Mucosa of stomach (tissue), 1 donor: ENCODE results near the gene SH3BP4.
"Not testable (repeated sequence)": the region's sequence is repeated elsewhere in the genome, so short reads cannot be mapped to it uniquely, and the experiment has no call there.

Source experiments
- H3K27me3 ChIP-seq: one replicate; pipeline ENCODE4 v1.7.0; 2013; ENCODE audit warnings: mild to moderate bottlenecking, low read length; ENCODE audit not compliant: control insufficient read depth, insufficient read depth
- H3K36me3 ChIP-seq: one replicate; pipeline ENCODE4 v1.7.0; 2013; ENCODE audit warnings: low read length; ENCODE audit not compliant: control insufficient read depth, insufficient read depth
- H3K4me1 ChIP-seq: one replicate; pipeline ENCODE4 v1.7.0; 2013; ENCODE audit warnings: mild to moderate bottlenecking, low read length; ENCODE audit not compliant: control insufficient read depth, insufficient read depth
- H3K4me3 ChIP-seq: one replicate; pipeline ENCODE4 v1.7.0; 2013; ENCODE audit warnings: low read length
- H3K9ac ChIP-seq: one replicate; pipeline ENCODE4 v1.7.0; 2013; ENCODE audit warnings: mild to moderate bottlenecking, low read length, moderate library complexity
- H3K9me3 ChIP-seq: one replicate; pipeline ENCODE4 v1.7.0; 2013; ENCODE audit warnings: mild to moderate bottlenecking, low read length, moderate library complexity; ENCODE audit not compliant: control insufficient read depth
- donor health status: Pancreatic carcinoma.

SH3BP4 gene

DNA sequence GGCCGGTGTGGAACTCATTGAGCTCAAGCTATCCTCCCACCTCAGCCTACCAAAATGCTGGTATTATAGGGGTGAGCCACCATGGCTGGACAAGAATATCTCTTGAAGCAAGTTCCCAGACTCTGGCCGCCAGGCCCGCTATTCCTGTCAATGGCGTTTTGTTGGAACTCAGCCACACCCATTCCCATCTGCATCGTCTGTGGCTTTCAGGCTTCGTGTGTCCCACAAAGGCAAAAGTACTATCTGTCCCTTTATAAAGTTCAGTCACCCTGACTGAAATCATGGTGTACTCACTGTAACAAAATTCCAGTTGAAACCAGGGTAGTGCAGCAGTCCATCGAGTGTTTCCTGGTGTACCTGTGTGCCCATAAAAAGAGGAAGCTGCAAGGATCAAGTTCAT lies 96.7 kb downstream of the SH3BP4 start:
- peaks cover 50% of the 10 kb centered on the region for H3K4me1 ChIP-seq
- no peaks in the 10 kb centered on the region for H3K36me3 ChIP-seq
- no peak overlapping the region for H3K9ac ChIP-seq
- H3K4me3 ChIP-seq: no peak overlapping the region
- H3K27me3 ChIP-seq: no peaks in the 10 kb centered on the region
- no peaks in the 10 kb centered on the region for H3K9me3 ChIP-seq

DNA sequence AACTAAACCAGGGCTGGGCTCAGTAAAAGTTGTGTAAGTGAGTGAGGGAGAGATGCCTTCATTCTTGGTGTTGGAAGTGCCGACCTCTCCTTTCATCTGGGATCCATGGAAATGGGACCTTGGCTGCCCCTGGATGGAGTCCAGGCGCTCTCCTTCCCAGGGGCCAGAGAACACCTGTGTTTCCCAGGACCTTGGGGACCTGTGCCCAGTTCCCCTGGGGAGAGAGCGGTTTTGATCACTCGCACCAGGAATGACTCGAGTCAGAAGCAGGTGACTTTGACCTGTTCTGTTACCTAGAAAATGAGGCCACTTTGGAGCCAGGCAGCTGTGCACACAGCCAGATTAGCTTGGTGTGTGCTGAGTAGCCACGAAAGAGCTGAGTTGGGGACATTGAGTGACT lies 97.3 kb downstream of the SH3BP4 start:
- no peak overlapping the region for H3K4me3 ChIP-seq
- H3K9me3 ChIP-seq: no peaks in the 10 kb centered on the region
- H3K4me1 ChIP-seq: peaks cover 45% of the 10 kb centered on the region
- H3K36me3 ChIP-seq: no peaks in the 10 kb centered on the region
- H3K9ac ChIP-seq: no peak overlapping the region
- H3K27me3 ChIP-seq: no peaks in the 10 kb centered on the region

DNA sequence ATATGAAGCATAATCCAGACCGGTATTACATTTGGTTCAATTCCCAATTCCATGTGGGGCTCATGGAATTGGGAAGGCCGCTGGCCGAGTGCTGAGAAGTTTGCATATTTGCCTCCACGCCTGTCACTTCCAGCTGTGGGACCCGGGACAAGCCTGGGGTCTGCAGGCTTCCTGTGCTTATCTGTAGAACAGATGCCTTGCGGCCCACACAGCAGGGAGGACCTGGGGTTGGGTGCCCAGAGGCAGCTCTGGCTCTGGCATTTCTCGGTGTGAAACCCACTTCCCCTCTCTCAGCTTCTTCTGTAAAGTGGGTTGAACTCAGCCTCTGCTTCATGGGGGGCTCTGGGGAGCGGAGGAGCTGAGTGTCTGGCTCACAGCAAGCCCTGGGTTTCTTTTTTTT lies 97.9 kb downstream of the SH3BP4 start:
- Histone ChIP-seq H3K4me1 (peaks cover 39% of the 10 kb centered on the region), H3K36me3 (no peaks in the 10 kb centered on the region), H3K4me3 (no peak overlapping the region), H3K9ac (no peak overlapping the region), H3K9me3 (no peaks in the 10 kb centered on the region), H3K27me3 (no peaks in the 10 kb centered on the region)

DNA sequence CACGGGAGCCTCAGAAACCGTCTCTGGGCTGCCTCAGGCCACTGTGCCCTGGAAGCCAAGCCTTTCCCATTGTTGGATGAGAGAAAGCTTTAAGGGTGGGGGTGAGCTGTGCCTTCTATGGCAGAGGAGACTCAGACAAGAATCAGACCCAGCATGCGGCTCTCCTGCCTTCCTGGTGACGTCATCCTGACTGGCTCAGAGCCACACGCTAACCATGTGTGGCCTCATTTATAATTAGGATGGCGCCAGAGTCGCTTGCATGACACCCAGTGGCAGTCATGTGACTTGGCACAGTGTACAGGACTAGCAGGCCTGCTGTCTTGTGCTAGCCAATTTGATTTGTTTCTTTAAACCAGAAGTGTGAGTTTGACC lies 99.1 kb downstream of the SH3BP4 start:
- Histone ChIP-seq H3K27me3 (no peaks in the 10 kb centered on the region), H3K9me3 (no peaks in the 10 kb centered on the region), H3K36me3 (no peaks in the 10 kb centered on the region), H3K4me1 (peaks cover 26% of the 10 kb centered on the region), H3K9ac (no peak overlapping the region), H3K4me3 (no peak overlapping the region)

DNA sequence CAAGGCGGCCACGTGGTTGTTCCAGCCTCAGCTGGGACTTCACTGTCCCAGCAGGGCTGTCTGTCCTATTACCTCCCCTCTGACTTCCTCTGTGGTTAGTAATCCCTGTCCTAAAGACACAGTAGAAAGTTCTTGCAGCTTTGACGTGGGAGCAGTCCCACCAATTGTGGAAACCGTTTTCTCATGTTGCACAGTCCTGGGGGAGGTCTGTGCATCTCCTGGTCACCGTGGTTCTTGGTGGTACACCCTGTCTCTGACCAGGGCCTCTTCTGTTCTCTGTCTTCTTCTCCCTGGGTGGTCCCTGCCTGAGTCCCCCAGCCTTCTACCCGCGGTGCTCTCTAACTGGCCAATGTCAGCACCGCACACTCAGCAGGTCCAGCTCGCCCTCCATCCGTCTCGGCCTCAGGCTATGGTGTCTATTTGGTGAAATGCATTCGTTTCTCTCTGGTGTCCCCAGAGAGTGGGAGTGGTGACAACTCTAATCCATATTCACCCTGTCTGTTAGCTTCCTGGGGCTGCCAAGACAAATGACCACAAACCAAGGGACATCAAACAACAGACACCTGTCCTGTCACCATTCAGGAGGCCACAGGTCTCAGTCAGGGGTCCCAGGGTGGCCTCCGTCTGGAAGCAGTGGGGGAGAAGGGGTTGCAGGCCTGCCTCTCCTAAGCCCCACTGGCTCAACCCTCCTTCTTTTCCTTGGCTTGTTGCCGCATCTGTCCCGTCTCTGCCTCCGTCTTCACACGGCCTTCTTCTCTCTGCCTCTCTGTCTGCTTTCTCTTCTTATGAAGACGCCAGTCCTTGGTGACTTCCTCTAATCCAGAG lies 99.8 kb downstream of the SH3BP4 start:
- H3K27me3 ChIP-seq: no peaks in the 10 kb centered on the region
- peaks cover 25% of the 10 kb centered on the region for H3K4me1 ChIP-seq
- no peak overlapping the region for H3K4me3 ChIP-seq
- H3K36me3 ChIP-seq: no peaks in the 10 kb centered on the region
- H3K9me3 ChIP-seq: no peaks in the 10 kb centered on the region
- no peak overlapping the region for H3K9ac ChIP-seq

DNA sequence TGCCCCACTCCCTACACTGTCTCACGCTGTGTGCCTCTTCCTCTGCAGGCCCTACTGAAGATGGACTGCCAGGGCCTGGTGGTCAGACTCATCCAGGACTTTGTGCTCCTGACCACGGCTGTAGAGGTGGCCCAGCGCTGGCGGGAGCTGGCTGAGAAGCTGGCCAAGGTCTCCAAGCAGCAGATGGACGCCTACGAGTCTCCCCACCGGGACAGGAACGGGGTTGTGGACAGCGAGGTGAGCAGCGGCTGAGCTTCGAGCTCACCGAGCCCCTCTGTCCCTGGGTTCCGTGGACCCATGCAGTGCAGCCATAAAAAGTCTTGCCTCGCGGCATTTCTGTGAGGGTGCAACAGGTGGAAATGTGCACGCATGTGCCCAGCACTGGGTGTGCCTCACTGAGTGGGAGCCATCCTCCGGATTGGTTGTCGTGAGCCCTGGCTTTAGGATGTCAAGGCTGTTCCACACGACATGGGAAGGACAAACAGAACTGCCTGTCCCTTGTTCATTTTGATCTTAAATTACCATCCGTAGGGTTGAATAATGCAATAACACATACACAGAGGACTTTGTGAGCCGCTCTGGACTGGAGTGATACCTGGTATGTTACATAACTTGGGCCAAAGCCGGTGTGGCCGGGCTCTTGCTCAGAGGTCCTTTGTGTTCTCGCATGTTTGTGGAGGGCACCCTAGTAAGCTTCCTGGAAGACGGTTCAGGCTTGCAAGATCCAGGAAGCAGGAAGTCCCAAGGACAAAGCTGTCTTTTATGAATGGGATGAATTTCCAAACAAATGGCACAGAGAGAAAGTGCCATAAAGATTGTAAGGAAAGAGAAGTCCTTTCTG lies 100.9 kb downstream of the SH3BP4 start:
- no peak overlapping the region for H3K4me3 ChIP-seq
- no peaks in the 10 kb centered on the region for H3K27me3 ChIP-seq
- H3K9me3 ChIP-seq: no peaks in the 10 kb centered on the region
- no peaks in the 10 kb centered on the region for H3K36me3 ChIP-seq
- peaks cover 25% of the 10 kb centered on the region for H3K4me1 ChIP-seq
- no peak overlapping the region for H3K9ac ChIP-seq

DNA sequence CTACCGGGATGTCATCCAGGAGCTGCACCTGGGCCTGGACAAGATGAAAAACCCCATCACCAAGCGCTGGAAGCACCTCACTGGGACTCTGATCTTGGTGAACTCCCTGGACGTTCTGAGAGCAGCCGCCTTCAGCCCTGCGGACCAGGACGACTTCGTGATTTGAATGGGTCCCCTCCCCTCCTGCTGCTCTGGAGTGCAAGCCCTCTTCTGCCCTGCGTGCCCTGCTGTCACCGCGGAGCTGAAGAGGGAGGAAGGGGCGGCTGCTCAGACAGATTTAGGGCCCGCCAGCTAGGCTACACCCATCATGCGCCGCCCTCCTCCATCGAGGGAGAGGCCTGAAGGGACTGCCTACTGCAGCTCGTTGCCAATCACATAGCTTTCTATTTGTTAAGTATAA lies 101.8 kb downstream of the SH3BP4 start:
- Histone ChIP-seq H3K36me3 (no peaks in the 10 kb centered on the region), H3K9ac (no peak overlapping the region), H3K9me3 (no peaks in the 10 kb centered on the region), H3K4me3 (no peak overlapping the region), H3K4me1 (peaks cover 21% of the 10 kb centered on the region), H3K27me3 (no peaks in the 10 kb centered on the region)

DNA sequence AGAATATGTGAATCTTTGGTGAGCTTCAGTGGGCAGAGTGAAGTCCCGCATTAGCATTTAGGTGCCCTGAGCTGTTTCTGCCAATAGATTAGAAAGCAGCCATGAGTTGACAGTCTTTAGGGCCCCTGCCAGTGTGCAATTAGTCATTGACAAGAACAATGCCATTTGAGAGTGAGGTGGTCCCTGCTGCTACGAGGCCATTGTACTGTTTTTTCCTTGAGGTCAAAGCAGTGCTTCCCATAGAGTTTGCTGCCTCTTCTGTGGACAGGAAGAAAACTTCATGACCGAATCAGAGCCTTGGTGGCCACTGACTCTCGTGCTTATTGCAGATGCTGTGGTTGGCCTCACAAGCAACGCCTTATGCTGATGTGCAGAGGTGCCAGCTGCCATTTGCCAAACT lies 102.7 kb downstream of the SH3BP4 start:
- Histone ChIP-seq H3K4me1 (peaks cover 14% of the 10 kb centered on the region), H3K9ac (no peak overlapping the region), H3K9me3 (no peaks in the 10 kb centered on the region), H3K4me3 (no peak overlapping the region), H3K36me3 (no peaks in the 10 kb centered on the region), H3K27me3 (no peaks in the 10 kb centered on the region)

DNA sequence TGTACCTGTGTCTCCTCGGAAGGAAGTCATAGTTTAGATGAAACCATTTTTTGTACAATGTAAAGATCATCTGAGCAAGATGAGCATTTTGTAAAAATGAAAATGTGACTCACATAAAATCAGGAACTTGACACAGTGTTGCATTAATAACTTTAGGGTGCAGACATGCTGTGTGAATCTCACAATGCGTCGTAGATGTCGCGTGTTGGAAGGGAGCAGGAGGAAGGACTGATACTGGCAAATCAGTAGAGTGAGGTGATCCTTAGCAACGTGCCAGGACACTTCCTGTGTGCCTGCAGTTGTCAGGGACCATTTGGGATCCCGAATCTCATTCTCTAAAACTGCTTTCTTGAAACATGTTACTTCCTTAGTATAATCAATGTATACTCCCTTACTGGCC lies 103.1 kb downstream of the SH3BP4 start:
- H3K9ac ChIP-seq: no peak overlapping the region
- no peaks in the 10 kb centered on the region for H3K9me3 ChIP-seq
- no peak overlapping the region for H3K4me3 ChIP-seq
- no peaks in the 10 kb centered on the region for H3K27me3 ChIP-seq
- peaks cover 14% of the 10 kb centered on the region for H3K4me1 ChIP-seq
- no peaks in the 10 kb centered on the region for H3K36me3 ChIP-seq

DNA sequence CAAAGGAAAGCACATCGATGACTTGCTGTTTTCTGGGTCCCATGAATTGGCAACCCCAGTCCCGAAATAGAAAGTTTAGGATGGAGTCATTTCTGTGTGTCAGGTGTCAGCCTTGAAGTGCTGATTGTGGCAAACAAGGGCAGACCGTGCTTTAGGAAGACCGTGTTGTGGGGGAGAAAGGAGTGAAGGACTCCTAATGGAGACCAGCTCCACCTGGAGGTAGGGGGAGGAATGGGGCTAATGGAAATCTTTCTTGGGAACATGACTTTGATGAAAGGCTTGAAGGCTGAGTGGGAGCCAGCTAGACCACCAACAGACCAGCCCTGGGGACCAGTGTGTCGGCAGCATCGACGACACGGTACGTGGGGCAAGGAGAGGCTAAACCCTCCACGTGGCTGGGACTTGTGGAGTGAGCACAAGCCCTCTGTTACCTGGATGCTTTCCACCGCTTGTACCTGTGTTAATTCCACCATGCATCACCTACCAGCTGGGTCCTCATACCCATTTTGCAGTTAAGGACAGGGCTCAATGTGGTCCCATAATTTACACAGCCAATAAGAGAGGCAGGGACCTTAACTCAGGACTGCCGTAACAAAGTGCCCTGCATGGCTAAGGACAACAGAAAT lies 104.2 kb downstream of the SH3BP4 start:
- no peak overlapping the region for H3K9ac ChIP-seq
- no peaks in the 10 kb centered on the region for H3K27me3 ChIP-seq
- H3K9me3 ChIP-seq: no peaks in the 10 kb centered on the region
- H3K4me3 ChIP-seq: no peak overlapping the region
- H3K36me3 ChIP-seq: no peaks in the 10 kb centered on the region
- H3K4me1 ChIP-seq: peaks cover 6% of the 10 kb centered on the region

DNA sequence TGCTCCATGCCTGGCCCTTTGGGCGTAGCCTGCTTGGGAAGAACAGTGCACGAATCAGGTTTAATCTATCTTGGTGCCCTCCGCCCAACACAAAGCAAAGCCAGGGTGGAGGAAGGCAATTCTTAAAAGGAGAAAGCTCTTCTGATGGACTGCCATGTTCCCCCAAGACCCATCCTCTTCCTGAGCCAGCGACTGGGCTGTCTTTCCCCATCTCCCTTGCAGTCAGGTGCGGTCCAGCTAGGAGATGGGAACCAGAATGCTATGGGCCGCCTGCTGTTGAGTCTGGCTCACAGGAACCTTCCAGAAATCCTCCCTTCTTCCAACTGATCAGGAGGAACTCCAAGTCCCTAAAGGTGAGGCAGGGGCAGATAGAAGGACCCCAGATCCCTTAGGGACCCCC lies 105.0 kb downstream of the SH3BP4 start:
- Histone ChIP-seq H3K4me1 (no peaks in the 10 kb centered on the region), H3K36me3 (no peaks in the 10 kb centered on the region), H3K9me3 (no peaks in the 10 kb centered on the region), H3K4me3 (no peak overlapping the region), H3K9ac (no peak overlapping the region), H3K27me3 (no peaks in the 10 kb centered on the region)

DNA sequence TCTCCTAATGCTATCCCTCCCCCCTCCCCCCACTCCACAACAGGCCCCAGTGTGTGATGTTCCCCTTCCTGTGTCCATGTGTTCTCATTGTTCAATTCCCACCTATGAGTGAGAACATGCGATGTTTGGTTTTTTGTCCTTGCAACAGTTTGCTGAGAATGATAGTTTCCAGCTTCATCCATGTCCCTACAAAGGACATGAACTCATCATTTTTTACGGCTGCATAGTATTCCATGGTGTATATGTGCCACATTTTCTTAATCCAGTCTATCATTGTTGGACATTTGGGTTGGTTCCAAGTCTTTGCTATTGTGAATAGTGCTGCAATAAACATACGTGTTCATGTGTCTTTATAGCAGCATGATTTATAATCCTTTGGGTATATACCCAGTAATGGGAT lies 105.8 kb downstream of the SH3BP4 start:
- H3K27me3 ChIP-seq, H3K4me3 ChIP-seq: not testable (repeated sequence)

More for the DNA sequence above, 105.8 kb downstream of the SH3BP4 start:
- H3K4me1 ChIP-seq, H3K9ac ChIP-seq, H3K36me3 ChIP-seq, H3K9me3 ChIP-seq: not testable (repeated sequence)
